ENCODE measurements around the gene ATF5.
A peak's percentile ranks its signal among the peaks of the same experiment; 100 is the strongest.

Gene ATF5, protein sequence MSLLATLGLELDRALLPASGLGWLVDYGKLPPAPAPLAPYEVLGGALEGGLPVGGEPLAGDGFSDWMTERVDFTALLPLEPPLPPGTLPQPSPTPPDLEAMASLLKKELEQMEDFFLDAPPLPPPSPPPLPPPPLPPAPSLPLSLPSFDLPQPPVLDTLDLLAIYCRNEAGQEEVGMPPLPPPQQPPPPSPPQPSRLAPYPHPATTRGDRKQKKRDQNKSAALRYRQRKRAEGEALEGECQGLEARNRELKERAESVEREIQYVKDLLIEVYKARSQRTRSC

DNA sequence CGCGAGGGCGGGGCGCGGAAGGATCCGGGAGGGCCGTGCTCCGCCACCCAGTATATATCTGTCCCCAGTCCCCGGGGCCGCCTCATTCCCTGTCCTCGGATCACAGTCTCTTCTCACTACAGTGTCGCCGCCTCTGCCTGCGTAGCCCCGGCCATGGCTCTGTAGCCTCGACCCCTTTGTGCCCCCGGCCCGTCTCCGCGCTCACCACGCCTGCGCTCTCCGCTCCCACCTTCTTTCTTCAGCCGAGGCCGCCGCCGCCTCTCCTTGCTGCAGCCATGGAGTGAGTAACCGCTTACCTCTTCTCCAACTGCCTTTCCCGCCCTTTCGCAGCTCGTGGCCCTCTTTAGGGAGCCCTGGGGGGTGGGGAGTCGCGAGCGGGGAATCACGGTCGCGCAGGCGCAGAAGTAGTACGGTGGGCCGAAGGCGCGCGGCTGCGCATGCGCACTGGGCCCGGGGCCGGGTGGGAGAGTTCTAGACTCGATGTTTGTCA lies at the start of gene ATF5, which contains the start of gene NUP62:
Gene ATF5, plus strand, starts transcription at position 85 of the 490 bp plus-strand sequence. CDS start 1,646 bp downstream, outside the sequence.
Gene NUP62, minus strand, starts transcription at position 384 of the 490 bp plus-strand sequence. CDS start 19,697 bp downstream, outside the sequence.
- Histone ChIP-seq H3K4me1 (ENCODE audit: control insufficient read depth, insufficient read depth, low read length) (peaks cover 4% of the 10 kb centered on the region), H3K9ac (ENCODE audit: low read depth, low read length) (peak within 1 kb of the TSS; percentile 97), H3K36me3 (ENCODE audit: control insufficient read depth, insufficient read depth, low read length) (peaks cover 23% of the 10 kb centered on the region), H3K4me3 (ENCODE audit: low read depth, low read length) (peak within 1 kb of the TSS; percentile 90), H3K27me3 (ENCODE audit: control insufficient read depth, insufficient read depth, low read length) (no peaks in the 10 kb centered on the region), H3K9me3 (ENCODE audit: control insufficient read depth, insufficient read depth, low read length) (no peaks in the 10 kb centered on the region)

DNA sequence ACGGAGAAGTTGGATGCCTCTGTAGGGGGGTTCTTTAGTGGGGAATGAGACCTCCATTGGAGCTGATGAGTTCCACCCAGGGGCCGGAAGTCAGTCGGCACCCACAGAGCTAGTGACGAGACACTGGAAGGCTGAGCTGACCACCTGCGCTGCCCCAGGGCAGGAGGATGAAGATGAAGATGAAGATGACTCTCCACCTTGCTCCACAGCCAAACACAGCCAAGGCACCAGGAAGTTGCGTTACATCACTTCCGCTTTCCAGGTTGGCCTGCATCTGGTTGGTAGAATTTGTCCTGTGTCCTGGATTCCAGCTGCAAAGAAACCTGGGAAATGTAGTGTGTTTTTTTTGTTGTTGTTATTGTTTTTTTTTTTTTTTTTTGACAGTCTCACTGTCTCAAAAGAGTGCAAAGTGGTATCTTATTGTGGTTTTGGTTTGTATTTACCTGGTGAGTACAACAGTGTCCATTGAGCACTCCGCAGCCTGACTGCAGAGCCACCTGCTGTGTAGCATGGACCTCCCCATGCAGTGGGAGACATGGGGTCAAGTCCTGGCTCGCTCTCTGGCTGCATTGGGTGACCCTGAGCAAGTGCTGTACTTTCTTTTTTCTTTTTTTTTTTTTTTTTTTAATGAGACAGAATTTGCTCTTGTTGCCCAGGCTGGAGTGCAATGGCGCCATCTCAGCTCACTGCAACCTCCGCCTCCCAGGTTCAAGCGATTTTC lies 49.6 kb upstream of the ATF5 start:
- no peak overlapping the region for H3K9ac ChIP-seq (ENCODE audit: low read depth, low read length)
- peaks cover 5% of the 10 kb centered on the region for H3K4me1 ChIP-seq (ENCODE audit: control insufficient read depth, insufficient read depth, low read length)
- peak overlapping the region; percentile 99 for H3K4me3 ChIP-seq (ENCODE audit: low read depth, low read length)
- H3K9me3 ChIP-seq (ENCODE audit: control insufficient read depth, insufficient read depth, low read length), result no peaks in the 10 kb centered on the region
- H3K27me3 ChIP-seq (ENCODE audit: control insufficient read depth, insufficient read depth, low read length), result no peaks in the 10 kb centered on the region
- peaks cover 51% of the 10 kb centered on the region for H3K36me3 ChIP-seq (ENCODE audit: control insufficient read depth, insufficient read depth, low read length)

DNA sequence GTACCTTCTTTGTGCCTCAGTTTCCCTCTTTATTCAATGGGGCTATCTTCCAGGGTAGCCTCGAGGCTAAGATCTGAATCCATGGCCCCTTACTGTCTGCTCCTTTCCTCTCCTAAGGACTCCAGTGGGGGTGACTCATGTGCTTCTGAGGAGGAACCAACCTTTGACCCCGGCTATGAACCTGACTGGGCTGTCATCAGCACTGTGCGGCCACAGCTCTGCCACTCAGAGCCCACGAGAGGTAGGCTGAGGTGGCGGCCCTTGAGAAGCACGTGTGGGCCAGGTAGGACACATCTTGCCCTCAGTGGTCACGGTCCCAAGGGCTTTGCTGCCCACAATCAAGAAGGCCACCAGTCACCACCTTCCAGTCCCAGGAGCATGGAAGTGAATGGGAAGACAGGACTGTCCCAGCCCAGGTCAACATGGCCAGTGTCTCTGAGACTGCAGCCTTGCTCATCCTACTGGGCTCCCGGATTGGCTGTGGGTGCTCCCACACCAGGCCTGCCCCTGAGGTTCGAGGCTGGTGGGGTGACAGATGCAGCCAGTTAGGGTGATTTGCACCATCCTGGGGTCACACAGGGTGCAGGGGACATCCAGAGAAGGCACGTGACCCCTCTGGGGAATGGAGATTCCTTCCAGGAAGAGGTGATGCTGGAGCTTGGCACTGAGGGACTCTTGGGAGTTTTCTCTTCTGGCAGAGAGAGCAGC lies 48.7 kb upstream of the ATF5 start:
- peaks cover 4% of the 10 kb centered on the region for H3K4me1 ChIP-seq (ENCODE audit: control insufficient read depth, insufficient read depth, low read length)
- no peaks in the 10 kb centered on the region for H3K27me3 ChIP-seq (ENCODE audit: control insufficient read depth, insufficient read depth, low read length)
- no peak overlapping the region for H3K9ac ChIP-seq (ENCODE audit: low read depth, low read length)
- H3K9me3 ChIP-seq (ENCODE audit: control insufficient read depth, insufficient read depth, low read length), result no peaks in the 10 kb centered on the region
- H3K36me3 ChIP-seq (ENCODE audit: control insufficient read depth, insufficient read depth, low read length), result peaks cover 56% of the 10 kb centered on the region
- no peak overlapping the region for H3K4me3 ChIP-seq (ENCODE audit: low read depth, low read length)

GRCh38 chr19:49881186-49881585 lies 47.8 kb upstream of the ATF5 start:
- no peaks in the 10 kb centered on the region for H3K27me3 ChIP-seq (ENCODE audit: control insufficient read depth, insufficient read depth, low read length)
- no peaks in the 10 kb centered on the region for H3K4me1 ChIP-seq (ENCODE audit: control insufficient read depth, insufficient read depth, low read length)
- H3K4me3 ChIP-seq (ENCODE audit: low read depth, low read length), result no peak overlapping the region
- H3K36me3 ChIP-seq (ENCODE audit: control insufficient read depth, insufficient read depth, low read length), result peaks cover 56% of the 10 kb centered on the region
- no peaks in the 10 kb centered on the region for H3K9me3 ChIP-seq (ENCODE audit: control insufficient read depth, insufficient read depth, low read length)
- H3K9ac ChIP-seq (ENCODE audit: low read depth, low read length), result no peak overlapping the region

- H3K27me3 ChIP-seq (ENCODE audit: control insufficient read depth, insufficient read depth, low read length), result no peaks in the 10 kb centered on the region
- no peak overlapping the region for H3K4me3 ChIP-seq (ENCODE audit: low read depth, low read length)
- H3K9me3 ChIP-seq (ENCODE audit: control insufficient read depth, insufficient read depth, low read length), result no peaks in the 10 kb centered on the region
- peaks cover 56% of the 10 kb centered on the region for H3K36me3 ChIP-seq (ENCODE audit: control insufficient read depth, insufficient read depth, low read length)
- H3K4me1 ChIP-seq (ENCODE audit: control insufficient read depth, insufficient read depth, low read length), result no peaks in the 10 kb centered on the region
- H3K9ac ChIP-seq (ENCODE audit: low read depth, low read length), result no peak overlapping the region
Observed at GRCh38 chr19:49881672-49882394, 47.2 kb upstream of the ATF5 start.

GRCh38 chr19:49882643-49883042 lies 46.4 kb upstream of the ATF5 start:
- H3K9ac ChIP-seq (ENCODE audit: low read depth, low read length), result no peak overlapping the region
- H3K9me3 ChIP-seq (ENCODE audit: control insufficient read depth, insufficient read depth, low read length), result no peaks in the 10 kb centered on the region
- no peaks in the 10 kb centered on the region for H3K4me1 ChIP-seq (ENCODE audit: control insufficient read depth, insufficient read depth, low read length)
- no peaks in the 10 kb centered on the region for H3K27me3 ChIP-seq (ENCODE audit: control insufficient read depth, insufficient read depth, low read length)
- peaks cover 60% of the 10 kb centered on the region for H3K36me3 ChIP-seq (ENCODE audit: control insufficient read depth, insufficient read depth, low read length)
- H3K4me3 ChIP-seq (ENCODE audit: low read depth, low read length), result no peak overlapping the region

- Histone ChIP-seq H3K36me3 (ENCODE audit: control insufficient read depth, insufficient read depth, low read length) (peaks cover 60% of the 10 kb centered on the region), H3K9ac (ENCODE audit: low read depth, low read length) (no peak overlapping the region)
Observed at GRCh38 chr19:49883094-49883493, 45.9 kb upstream of the ATF5 start.

GRCh38 chr19:49884109-49884508 lies 44.9 kb upstream of the ATF5 start:
- H3K9me3 ChIP-seq (ENCODE audit: control insufficient read depth, insufficient read depth, low read length), result no peaks in the 10 kb centered on the region
- no peak overlapping the region for H3K4me3 ChIP-seq (ENCODE audit: low read depth, low read length)
- H3K27me3 ChIP-seq (ENCODE audit: control insufficient read depth, insufficient read depth, low read length), result peaks cover 2% of the 10 kb centered on the region
- no peaks in the 10 kb centered on the region for H3K4me1 ChIP-seq (ENCODE audit: control insufficient read depth, insufficient read depth, low read length)
- no peak overlapping the region for H3K9ac ChIP-seq (ENCODE audit: low read depth, low read length)
- H3K36me3 ChIP-seq (ENCODE audit: control insufficient read depth, insufficient read depth, low read length), result peaks cover 57% of the 10 kb centered on the region

More at GRCh38 chr19:49883094-49883493, 45.9 kb upstream of the ATF5 start:
- Histone ChIP-seq H3K4me1 (ENCODE audit: control insufficient read depth, insufficient read depth, low read length) (no peaks in the 10 kb centered on the region), H3K9me3 (ENCODE audit: control insufficient read depth, insufficient read depth, low read length) (no peaks in the 10 kb centered on the region), H3K27me3 (ENCODE audit: control insufficient read depth, insufficient read depth, low read length) (no peaks in the 10 kb centered on the region), H3K4me3 (ENCODE audit: low read depth, low read length) (no peak overlapping the region)

- Histone ChIP-seq H3K4me1 (ENCODE audit: control insufficient read depth, insufficient read depth, low read length) (no peaks in the 10 kb centered on the region), H3K36me3 (ENCODE audit: control insufficient read depth, insufficient read depth, low read length) (peaks cover 57% of the 10 kb centered on the region), H3K9ac (ENCODE audit: low read depth, low read length) (no peak overlapping the region)
Observed at GRCh38 chr19:49884760-49885159, 44.2 kb upstream of the ATF5 start.

GRCh38 chr19:49887037-49887664 lies 41.9 kb upstream of the ATF5 start:
- H3K9ac ChIP-seq (ENCODE audit: low read depth, low read length), result no peak overlapping the region
- H3K9me3 ChIP-seq (ENCODE audit: control insufficient read depth, insufficient read depth, low read length), result no peaks in the 10 kb centered on the region
- H3K4me1 ChIP-seq (ENCODE audit: control insufficient read depth, insufficient read depth, low read length), result no peaks in the 10 kb centered on the region
- H3K27me3 ChIP-seq (ENCODE audit: control insufficient read depth, insufficient read depth, low read length), result peaks cover 2% of the 10 kb centered on the region
- peaks cover 36% of the 10 kb centered on the region for H3K36me3 ChIP-seq (ENCODE audit: control insufficient read depth, insufficient read depth, low read length)
- H3K4me3 ChIP-seq (ENCODE audit: low read depth, low read length), result no peak overlapping the region

More at GRCh38 chr19:49884760-49885159, 44.2 kb upstream of the ATF5 start:
- no peaks in the 10 kb centered on the region for H3K9me3 ChIP-seq (ENCODE audit: control insufficient read depth, insufficient read depth, low read length)
- H3K4me3 ChIP-seq (ENCODE audit: low read depth, low read length), result no peak overlapping the region
- peaks cover 2% of the 10 kb centered on the region for H3K27me3 ChIP-seq (ENCODE audit: control insufficient read depth, insufficient read depth, low read length)

Measured in iPS-15b (cell line).